ENCODE results near the gene SPEM1.

Gene SPEM1

DNA sequence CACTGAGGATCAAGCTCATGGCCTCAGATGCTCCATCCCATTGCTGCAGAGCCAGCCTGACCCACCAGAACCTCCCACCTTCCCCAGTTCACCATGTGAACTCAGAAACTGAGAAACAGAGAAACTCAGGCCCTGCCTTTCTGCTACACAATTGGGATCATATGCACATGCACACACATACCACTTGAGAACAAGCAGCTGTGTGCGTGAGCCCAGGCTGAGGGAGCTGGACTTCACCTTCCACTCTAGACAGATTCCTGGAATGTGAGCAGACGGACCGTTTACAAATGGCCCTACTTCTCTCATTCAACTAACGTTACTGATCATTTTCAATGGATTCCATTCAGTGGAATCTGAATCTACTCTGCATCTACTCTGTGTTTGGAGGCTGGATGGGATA is 3.6 kb downstream of the SPEM1 start:
- DNase-seq, result no peak

DNA sequence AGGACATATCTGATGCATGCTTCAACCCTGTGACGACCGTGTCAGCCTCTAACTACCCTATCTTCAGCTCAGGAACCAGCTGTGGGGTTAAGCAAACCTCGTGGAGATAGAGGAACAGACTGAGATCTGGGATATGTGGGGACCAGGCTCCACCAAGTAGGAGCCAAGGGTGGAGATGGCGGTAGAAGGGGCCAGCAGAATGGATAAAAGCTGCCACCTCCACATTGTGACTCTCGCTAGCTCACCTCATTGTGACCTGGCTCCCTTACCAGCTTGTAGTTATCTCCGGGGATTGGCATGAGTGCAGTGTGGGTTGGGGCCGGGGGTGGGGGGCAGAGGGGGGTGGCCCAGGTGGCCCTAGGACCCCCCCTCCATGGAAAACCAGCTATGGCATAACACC is 5.2 kb downstream of the SPEM1 start, which contains the start of gene SPEM2:
Gene SPEM2, plus strand, starts transcription at position 301 of the 400 bp plus-strand sequence. Its CDS starts 73 bp downstream, at position 374.
- no peak for DNase-seq

DNA sequence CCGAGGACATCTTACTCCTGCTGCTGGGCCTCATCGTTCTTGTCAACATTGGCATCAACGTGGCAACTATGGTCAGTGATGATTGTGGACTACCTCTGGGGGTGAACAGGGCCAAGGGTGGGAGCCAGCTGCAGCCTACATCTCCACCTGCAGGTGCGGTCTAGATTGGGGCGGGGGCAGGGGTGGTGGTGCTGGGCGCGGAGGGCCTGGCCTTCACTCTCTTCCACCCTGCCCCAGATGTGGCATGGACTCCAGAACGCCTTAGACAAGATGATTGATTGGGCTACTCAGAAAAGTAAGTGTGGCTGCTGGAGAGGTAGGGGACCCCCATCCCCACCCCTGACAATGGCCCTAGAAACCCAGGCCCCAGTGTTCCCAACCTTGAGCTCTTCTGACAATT is 5.6 kb downstream of the SPEM1 start:
- DNase-seq, result no peak

DNA sequence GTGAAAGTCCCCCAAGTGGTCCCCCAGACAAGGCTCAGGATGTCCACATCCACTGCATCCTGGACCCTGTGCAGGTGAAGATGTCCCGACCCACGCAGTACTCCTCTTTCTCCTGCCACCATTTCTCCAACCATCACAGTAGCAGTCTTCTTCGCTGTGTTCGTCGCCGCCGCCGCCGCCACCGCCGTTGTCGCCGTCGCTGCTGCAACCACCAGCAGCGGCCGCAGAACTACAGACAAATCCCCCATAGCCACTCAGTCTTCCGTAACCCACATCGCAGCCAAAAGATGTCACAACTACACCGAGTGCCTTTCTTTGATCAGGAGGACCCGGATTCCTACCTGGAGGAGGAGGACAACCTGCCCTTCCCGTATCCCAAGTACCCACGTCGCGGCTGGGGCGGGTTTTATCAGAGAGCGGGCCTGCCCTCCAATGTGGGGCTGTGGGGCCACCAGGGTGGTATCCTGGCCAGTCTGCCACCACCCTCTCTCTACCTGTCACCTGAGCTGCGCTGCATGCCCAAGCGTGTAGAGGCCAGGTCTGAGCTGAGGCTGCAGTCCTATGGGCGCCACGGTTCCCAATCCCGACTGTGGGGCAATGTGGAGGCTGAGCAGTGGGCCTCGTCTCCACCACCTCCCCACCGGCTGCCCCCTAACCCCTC is 6.2 kb downstream of the SPEM1 start:
- no peak for DNase-seq

DNA sequence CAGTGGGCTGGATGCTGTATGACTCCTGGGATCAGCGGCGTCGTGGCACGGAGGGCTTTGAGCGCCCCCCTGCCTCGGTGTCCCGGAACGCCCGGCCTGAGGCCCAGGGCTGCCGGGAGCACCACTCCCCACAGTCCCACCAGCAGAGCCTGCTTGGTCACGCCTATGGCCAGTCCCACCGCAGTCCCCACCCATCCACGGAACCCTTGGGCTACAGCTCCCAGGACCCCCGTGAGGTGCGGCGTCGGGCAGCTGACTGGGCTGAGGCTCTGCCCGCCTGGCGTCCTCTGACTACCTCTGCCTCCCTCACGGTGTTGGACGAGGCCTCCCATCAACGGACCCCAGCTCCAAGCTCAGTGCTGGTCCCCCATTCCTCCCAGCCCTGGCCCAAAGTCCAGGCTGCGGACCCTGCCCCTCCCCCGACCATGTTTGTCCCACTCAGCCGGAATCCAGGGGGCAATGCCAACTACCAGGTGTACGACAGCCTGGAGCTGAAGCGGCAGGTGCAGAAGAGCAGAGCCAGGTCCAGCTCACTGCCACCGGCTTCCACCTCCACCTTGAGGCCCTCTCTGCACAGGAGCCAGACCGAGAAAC is 6.9 kb downstream of the SPEM1 start:
- no peak for DNase-seq

DNA sequence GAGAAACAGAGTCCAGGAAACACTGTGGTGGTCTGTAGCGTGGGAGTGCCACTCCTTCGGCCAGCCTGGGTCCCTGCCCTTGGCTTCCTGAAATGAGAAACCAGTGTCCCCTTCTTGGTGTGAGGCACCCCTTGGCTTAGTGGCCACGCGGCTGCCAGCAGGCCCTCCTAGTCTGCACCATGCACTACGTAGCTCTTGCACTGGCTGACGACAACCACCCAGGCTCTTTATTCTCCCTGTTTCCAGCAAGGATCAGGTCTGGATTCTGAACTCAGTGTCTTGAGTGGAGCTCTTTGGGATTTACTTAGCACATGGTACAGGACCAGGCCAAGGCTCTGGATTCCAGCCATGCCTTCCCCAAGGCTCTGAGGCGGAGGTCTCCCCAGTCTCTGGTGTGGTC is 7.4 kb downstream of the SPEM1 start:
- no peak for DNase-seq

DNA sequence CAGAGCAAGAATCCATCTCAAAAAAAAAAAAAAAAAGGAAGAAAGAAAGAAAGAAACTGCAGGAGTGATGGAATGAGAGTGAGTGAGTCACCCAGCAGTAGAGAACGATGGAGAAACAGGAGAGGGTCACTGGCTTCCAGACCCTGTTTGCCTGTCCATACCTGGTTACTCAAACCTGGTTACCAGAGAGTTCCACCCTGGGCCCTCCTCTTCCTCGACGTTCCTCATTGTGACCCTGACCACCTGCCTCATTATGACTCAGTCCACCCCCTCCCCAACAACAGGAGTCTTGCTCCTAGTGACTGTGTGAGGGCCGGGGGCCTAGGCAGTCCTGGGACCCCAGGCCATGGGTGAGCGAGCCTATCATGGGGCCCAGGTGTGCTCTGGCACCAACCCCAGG is 8.4 kb downstream of the SPEM1 start, which contains the start of gene SPEM3:
Gene SPEM3, plus strand, starts transcription at position 301 of the 400 bp plus-strand sequence. Its CDS starts 46 bp downstream, at position 347.
- DNase-seq, result no peak

DNA sequence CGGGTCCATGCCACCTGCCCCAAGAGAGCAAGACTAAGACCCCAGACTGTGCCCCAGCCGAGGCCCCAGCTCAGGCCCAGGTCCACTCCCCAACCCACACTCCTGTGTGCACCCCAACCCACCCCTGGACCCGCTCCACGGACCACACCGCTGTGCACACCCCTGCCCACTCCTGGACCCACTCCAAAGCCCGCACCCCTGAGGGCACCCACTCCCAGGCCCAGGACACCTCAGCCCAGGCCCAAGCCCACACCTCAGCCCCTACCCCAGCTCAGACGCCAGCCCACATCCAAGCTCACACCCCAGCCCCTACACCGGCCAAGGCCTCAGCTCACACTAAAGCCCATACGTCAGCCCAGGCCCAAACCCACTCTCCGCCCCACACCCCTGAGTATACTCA is 9.6 kb downstream of the SPEM1 start:
- DNase-seq, result no peak

DNA sequence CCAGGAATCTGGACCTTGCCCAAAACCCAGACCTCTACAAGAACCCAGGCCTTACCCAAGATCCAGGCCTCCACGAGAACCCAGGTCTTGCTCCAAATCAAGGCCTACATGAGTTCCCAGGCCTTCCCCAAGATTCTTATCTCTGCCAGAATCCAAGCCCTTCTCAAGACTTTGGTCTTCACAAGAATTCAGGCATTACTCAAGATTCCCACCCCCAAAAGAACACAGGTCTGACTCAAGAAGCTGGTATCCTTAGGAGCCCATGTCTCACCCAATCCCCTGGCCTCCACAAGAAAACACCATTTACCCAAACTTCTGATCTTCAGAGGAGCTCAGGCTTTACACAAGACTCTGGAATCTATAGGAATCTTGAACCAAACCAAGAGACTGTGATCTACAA is 11.1 kb downstream of the SPEM1 start:
- no peak for DNase-seq

DNA sequence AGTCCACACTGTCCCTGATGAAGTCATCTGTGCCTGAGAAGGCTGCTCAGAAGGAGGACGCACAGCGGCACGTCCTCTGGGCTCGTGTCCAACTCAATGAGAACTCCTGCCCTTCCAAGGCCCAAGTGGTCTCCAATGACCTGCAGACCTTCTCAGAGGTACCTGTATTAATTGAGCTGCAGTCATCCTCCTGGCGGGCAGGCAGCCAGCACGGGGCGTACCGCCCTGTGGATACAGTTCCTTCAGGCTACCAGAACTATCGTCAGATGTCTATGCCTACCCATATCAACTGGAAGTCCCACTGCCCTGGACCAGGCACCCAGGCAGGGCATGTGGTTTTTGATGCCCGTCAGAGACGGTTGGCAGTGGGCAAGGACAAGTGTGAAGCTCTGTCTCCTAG is 12.2 kb downstream of the SPEM1 start:
- no peak for DNase-seq

DNA sequence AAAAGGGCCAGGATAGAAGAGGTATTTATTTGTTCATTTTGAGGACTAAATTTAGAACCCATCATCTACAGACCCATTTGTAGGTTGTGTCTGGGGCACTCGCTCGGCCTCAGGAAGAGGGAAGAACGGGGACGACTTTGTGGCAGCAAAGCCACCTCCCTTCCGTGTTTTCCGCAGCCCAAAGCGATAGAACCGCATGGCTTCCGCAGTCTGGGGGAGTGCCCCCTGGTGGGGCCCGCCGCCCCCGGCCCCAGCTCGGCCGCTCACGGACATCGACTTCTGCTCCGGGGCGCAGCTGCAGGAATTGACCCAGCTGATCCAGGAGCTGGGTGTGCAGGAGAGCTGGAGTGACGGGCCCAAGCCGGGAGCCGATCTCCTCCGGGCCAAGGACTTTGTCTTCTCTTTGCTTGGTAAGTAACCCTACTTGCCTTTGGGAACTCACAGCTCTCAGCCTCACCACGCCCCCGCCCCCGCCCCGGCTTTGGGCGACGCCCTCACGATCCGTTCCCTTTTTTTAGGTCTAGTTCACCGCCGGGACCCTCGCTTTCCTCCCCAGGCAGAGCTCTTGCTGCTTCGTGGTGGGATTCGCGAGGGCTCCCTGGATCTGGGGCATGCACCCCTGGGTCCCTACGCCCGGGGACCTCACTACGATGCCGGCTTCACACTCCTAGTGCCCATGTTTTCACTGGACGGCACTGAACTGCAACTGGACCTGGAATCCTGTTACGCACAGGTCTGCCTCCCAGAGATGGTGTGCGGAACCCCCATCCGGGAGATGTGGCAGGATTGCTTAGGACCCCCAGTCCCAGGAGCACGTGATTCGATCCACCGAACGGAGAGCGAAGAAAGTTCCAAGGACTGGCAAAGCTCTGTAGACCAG is 15.8 kb downstream of the SPEM1 start:
- no peak for DNase-seq

DNA sequence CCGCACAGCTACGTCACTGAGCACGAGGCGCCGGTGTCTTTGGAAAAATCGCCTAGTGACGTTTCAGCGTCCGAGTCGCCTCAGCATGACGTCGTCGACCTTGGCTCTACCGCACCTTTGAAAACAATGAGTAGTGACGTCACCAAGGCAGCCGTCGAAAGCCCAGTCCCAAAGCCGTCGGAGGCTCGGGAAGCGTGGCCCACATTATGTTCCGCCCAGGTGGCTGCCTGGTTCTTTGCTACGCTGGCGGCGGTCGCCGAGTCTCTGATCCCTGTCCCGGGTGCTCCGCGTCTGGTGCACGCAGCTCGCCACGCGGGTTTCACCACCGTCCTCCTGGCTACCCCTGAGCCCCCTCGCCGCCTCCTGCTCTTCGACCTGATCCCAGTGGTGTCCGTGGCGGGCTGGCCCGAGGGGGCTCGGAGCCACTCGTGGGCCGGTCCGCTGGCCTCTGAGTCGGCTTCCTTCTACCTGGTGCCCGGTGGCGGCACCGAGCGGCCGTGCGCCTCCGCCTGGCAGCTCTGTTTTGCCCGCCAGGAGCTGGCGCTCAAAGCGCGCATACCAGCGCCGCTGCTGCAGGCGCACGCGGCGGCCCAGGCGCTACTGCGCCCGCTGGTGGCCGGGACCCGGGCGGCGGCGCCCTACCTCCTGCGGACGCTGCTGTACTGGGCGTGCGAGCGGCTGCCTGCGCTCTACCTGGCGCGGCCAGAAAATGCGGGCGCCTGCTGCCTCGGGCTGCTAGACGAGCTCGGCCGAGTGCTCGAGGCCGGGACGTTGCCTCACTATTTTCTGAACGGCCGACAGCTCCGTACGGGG is 16.6 kb downstream of the SPEM1 start:
- peak; percentile 40 for DNase-seq

DNA sequence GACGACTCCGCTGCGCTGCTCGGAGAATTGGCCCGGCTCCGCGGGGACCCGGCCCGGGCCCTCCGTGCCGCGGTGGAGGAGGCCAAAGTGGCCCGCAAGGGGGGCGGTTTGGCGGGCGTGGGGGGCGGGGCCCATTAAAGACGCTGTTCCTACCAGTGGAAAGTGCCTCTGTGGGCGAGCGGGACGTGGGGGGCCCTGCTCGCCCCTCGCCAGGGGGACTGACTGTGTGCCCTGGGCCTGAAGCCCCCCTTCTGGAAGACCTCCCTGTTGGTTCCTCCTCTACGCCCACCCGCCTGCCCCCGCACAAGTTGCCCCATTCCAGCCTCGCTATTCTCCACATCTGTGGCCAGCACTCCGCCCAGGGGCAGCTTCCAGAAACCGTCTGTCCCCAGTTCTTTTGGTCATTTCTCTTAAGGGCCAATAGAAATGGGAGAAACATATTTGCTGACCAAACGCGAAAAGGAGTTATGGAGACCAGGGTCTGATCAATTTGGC is 17.3 kb downstream of the SPEM1 start:
- no peak for DNase-seq

DNA sequence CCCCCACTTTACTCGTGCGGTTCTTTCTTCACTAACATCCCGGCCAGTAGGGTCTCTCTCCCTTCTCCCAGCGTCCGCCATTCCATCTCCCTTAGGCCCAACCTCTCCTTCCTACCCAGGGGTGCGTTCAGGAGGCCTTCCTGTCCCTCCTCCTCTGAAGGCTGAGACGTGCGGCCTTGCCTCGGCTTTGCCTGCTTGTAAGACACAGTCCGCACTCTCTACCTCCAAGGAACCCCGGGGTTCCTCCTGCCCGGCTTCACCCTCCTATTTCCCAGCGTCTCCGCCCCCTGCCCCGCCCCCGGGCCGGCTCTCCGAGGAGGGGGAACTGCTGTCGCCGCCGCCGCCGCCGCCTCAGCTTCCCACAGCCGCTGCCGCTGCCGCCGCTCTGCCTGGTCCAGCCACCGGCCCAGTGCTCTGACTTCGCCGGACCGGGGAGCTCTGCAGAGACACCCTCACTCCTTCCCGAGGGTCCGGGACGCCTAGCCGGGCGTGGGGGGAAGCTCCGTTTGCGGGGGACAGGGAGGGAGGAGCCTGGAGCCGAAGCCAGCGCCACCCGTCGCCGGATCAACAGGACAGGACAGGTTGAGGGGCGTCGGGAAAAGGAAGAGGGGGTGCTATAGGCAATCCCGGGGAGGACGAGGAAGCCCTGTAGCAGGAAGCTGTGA is 18.0 kb downstream of the SPEM1 start:
- no peak for DNase-seq

DNA sequence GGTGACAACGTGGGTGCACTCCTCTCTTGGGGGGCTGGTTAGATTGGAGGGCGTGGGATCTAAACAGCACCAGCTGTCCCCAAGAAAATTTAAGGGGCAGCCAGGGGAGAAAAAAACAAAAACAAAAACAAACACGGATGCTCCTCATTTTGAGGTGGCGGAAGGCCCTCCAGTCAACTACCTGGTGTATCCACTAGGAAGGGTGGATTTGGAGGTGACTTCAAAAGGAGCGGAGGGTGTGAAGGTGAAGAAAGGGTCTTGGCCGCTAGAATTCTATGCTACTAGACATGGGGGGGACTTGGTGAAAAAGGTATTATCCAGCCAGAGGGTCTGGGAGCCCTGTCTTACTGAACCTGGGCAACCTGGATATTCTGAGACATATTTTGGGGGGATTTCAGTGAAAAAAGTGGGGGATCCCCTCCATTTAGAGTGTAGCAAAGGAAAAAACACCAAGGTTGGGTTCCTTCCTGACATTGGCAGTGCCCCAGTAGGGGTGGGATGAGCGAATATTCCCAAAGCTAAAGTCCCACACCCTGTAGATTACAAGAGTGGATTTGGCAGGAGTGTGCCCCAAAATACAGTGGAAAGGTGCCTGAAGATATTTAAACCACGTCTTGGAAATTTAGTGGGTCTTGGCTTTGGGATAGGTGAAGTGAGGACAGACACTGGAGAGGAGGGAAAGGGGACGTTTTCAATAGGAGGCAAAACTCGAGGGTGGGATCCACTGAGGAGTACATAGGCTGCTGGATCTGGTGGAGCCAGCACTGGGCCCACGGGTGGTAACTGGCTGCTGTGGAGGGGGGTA is 18.7 kb downstream of the SPEM1 start:
- DNase-seq, result no peak

DNA sequence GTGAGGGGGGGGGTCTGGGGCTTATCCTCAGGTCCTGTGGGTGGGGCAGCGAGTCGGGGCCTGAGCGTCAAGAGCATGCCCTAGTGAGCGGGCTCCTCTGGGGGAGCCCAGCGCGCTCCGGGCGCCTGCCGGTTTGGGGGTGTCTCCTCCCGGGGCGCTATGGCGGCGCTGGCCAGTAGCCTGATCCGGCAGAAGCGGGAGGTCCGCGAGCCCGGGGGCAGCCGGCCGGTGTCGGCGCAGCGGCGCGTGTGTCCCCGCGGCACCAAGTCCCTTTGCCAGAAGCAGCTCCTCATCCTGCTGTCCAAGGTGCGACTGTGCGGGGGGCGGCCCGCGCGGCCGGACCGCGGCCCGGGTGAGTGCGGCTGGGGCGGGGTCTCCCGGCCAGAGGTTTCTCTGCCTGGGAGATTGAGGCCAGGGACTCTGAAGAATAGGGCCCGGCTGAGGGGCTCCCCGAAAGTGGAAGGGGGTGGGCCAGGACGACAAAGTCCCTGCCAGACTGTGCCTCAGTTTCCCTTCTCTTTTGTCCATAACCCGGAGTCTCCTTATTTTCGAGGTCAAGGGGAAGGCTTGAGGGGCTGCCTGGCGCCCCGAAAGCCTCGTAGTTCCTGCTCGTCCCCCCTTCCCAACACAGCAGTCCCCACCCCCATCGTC is 19.5 kb downstream of the SPEM1 start, which contains the start of gene FGF11:
Gene FGF11, plus strand, starts transcription at position 51 of the 651 bp plus-strand sequence. Its CDS starts 109 bp downstream, at position 160.
- no peak for DNase-seq

DNA sequence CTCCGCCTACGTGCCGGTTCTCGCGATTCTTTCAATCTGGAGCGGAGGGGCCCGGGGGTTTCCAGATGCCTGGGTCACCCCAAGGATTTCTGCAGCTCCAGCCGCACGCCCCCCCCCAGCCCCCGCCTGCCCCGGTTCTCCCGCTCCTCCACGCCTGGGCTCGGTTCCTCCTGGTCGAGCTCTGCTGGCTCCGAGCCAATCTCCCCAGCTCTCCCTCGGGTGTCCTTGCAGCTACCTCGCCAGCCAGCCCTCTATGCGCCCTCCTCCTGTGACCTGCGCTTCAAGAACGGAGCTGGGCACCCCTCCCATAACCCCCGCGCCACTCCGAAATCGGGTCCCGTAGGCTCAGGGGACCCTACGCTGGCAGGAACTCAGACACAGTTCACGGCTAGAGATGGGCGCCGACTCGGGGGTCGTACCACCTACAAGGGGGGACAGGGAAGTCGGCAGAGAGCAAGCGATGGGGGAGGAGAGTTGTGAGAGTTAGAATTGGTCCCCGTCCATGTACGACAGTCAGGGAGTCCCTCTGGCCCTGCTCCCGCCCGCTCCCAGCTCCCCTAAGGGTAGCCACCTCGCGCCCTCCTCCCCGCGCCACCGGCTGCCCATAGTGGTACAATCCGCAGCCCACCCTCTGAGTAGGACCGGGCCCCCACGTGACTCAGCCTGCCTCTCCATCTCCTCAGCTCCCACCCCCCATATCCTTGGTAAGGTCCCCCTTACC is 20.1 kb downstream of the SPEM1 start:
- DNase-seq, result peak; percentile 25

DNA sequence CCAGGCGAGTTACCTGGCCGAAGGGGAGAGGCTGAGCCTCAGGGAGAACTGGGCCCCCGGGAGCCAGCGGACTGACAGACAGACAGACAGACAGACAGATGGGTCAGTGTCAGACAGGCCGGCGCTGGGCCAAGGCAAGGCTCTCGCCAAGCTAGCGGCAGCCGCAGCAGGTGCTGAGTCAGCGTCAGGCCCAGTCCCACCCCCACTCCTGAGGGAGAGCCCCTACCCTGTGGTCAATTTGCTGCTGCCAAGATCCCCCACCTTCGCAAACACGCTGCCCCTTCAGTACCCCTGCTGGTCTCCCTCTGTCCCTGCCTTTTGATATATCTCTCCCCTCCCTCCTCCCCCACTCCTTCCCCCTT is 20.7 kb downstream of the SPEM1 start:
- peak; percentile 33 for DNase-seq

DNA sequence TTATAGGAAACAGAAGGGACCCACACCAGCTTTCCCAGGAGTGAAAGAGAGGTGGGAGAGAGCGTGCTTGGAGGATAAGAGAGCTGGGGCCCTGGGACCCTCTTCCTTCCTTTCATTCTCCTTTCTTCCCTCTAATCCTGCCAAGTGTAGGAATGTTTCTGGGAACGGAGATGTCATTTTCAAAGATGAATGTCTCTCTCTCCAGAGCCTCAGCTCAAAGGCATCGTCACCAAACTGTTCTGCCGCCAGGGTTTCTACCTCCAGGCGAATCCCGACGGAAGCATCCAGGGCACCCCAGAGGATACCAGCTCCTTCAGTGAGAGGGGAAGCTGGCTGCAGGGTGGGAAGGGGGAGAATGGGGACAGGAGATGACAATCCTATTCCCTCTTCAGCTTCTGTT is 21.1 kb downstream of the SPEM1 start:
- no peak for DNase-seq

DNA sequence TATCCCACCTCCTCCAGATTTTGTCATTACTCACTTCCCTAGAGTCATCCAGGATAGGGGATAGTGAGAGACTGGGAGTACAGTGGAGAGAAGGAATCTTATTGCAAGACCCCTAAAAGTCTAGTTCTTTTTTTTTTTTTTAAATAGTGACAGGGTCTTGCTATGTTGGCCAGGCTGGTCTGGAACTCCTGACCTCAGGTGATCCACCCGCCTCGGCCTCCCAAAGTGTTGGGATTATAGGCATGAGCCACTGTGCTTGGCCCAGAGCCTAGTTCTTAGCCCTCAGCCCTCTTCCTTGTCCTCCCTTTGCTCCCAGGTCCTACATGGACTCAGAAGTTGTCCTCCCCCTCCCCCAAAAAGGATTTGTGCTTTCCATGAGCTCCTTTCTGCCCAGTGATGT is 22.0 kb downstream of the SPEM1 start:
- DNase-seq, result no peak
